HG02642 (cell line): ENCODE results near the gene KMT2E.

Experiments used
- ATAC-seq: cut with Tn5 transposase; IDR thresholded peaks from one replicate; pipeline ENCODE4 v1.9.1; 2021; ENCODE audit warnings: mild to moderate bottlenecking; ENCODE audit not compliant: unreplicated experiment, poor library complexity

KMT2E gene

GRCh38 chr7:105060437-105060836 is 46.4 kb downstream of the KMT2E start:
- no peak for ATAC-seq

GRCh38 chr7:105060923-105061322 is 46.9 kb downstream of the KMT2E start:
- ATAC-seq = no peak

- ATAC-seq = no peak
Measured at GRCh38 chr7:105065104-105065503, 51.1 kb downstream of the KMT2E start.

GRCh38 chr7:105067691-105068090 is 53.7 kb downstream of the KMT2E start:
- no peak for ATAC-seq

GRCh38 chr7:105068886-105069285 is 54.9 kb downstream of the KMT2E start:
- no peak for ATAC-seq

- no peak for ATAC-seq
Measured at GRCh38 chr7:105073143-105073542, 59.1 kb downstream of the KMT2E start.

- no peak for ATAC-seq
Measured at GRCh38 chr7:105079348-105079747, 65.3 kb downstream of the KMT2E start.

GRCh38 chr7:105084581-105084980 is 70.6 kb downstream of the KMT2E start:
- no peak for ATAC-seq

GRCh38 chr7:105086850-105087249 is 72.8 kb downstream of the KMT2E start:
- no peak for ATAC-seq

- no peak for ATAC-seq
Measured at GRCh38 chr7:105087981-105088380, 74.0 kb downstream of the KMT2E start.

GRCh38 chr7:105088456-105088855 is 74.5 kb downstream of the KMT2E start:
- ATAC-seq = no peak

- ATAC-seq = no peak
Measured at GRCh38 chr7:105094966-105095365, 81.0 kb downstream of the KMT2E start.

GRCh38 chr7:105096306-105096705 is 82.3 kb downstream of the KMT2E start:
- ATAC-seq = no peak

GRCh38 chr7:105097619-105098018 is 83.6 kb downstream of the KMT2E start:
- ATAC-seq = no peak

- ATAC-seq = peak; percentile 72
Measured at GRCh38 chr7:105098863-105099515, 85.0 kb downstream of the KMT2E start.

- no peak for ATAC-seq
Measured at GRCh38 chr7:105101864-105102263, 87.9 kb downstream of the KMT2E start.

- ATAC-seq = no peak
Measured at GRCh38 chr7:105102557-105103352, 88.8 kb downstream of the KMT2E start.

- no peak for ATAC-seq
Measured at GRCh38 chr7:105105579-105105978, 91.6 kb downstream of the KMT2E start.

GRCh38 chr7:105106473-105106872 is 92.5 kb downstream of the KMT2E start:
- ATAC-seq = no peak

- ATAC-seq = no peak
Measured at GRCh38 chr7:105107458-105107857, 93.5 kb downstream of the KMT2E start.

GRCh38 chr7:105112440-105113418 is 98.7 kb downstream of the KMT2E start:
- no peak for ATAC-seq
